ENCODE data around the gene GGT1. TPM values are rescaled to one million over a fixed set of nuclear protein-coding genes. Genes with fewer than 3 reads are reported as not detected.

GGT1 gene
- total and polyA plus RNA-seq, 2 experiments from 2014 or later, result 80.7 to 104 TPM

- peak overlapping the region; percentile 84 for H3K27ac ChIP-seq
- peaks cover 35% of the 10 kb centered on the region for H3K4me1 ChIP-seq (ENCODE audit: insufficient read depth)
- no peak for TF ChIP-seq EZH2phosphoT487 (IDR thresholded peaks at IDR 0.05; ENCODE audit: low read depth, severe bottlenecking, unreplicated experiment)
- TF ChIP-seq, protein P1, sequence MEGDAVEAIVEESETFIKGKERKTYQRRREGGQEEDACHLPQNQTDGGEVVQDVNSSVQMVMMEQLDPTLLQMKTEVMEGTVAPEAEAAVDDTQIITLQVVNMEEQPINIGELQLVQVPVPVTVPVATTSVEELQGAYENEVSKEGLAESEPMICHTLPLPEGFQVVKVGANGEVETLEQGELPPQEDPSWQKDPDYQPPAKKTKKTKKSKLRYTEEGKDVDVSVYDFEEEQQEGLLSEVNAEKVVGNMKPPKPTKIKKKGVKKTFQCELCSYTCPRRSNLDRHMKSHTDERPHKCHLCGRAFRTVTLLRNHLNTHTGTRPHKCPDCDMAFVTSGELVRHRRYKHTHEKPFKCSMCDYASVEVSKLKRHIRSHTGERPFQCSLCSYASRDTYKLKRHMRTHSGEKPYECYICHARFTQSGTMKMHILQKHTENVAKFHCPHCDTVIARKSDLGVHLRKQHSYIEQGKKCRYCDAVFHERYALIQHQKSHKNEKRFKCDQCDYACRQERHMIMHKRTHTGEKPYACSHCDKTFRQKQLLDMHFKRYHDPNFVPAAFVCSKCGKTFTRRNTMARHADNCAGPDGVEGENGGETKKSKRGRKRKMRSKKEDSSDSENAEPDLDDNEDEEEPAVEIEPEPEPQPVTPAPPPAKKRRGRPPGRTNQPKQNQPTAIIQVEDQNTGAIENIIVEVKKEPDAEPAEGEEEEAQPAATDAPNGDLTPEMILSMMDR (IDR thresholded peaks at IDR 0.05; ENCODE audit: poor library complexity), result no peak
- TF ChIP-seq EZH2 (IDR thresholded peaks at IDR 0.05; ENCODE audit: borderline replicate concordance), result no peak
- H3K4me2 ChIP-seq, result no peak overlapping the region
- no peak overlapping the region for H2AFZ ChIP-seq
- no peaks in the 10 kb centered on the region for H3K79me2 ChIP-seq
- no peak for DNase-seq (ENCODE audit: low spot score)
- H4K20me1 ChIP-seq (ENCODE audit: insufficient read depth, poor library complexity, severe bottlenecking), result no peaks in the 10 kb centered on the region
- WGBS (ENCODE audit: low lambda C conversion rate, missing lambda C conversion rate), result 46% methylated on average over 1 of the region's 1 CpG
- no peaks in the 10 kb centered on the region for H3K9me3 ChIP-seq (ENCODE audit: low read depth)
- H3K9me2 ChIP-seq (replicated peaks; ENCODE audit: insufficient read depth), result no peaks in the 10 kb centered on the region
- no peaks in the 10 kb centered on the region for H3K27me3 ChIP-seq
- H3K4me3 ChIP-seq, result no peak overlapping the region
- no peaks in the 10 kb centered on the region for H3K36me3 ChIP-seq (replicated peaks; ENCODE audit: insufficient read depth, low read depth)
Measured at GRCh38 chr22:24579258-24579601, 23.8 kb upstream of the GGT1 start.

DNA sequence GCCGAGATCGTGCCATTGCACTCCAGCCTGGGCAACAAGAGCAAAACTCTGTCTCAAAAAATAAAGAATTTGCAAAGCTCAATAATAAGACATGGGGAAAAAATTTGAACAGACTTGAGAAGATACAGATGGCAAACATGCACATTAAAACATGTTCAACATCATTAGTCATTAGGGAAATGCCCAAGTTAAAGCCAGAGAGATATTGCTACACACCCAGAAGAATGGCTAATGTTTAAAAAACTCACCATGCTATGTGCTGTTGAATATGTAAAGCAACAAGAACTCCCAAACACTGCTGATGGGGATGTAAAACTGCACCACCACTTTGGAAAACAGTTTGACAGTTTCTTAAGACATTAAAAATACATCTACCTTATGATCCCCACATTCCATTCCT is 22.7 kb upstream of the GGT1 start:
- no peak for DNase-seq (ENCODE audit: low spot score)
- Histone ChIP-seq H3K9me3 (ENCODE audit: low read depth) (no peaks in the 10 kb centered on the region), H3K36me3 (replicated peaks; ENCODE audit: insufficient read depth, low read depth) (no peaks in the 10 kb centered on the region), H3K9me2 (replicated peaks; ENCODE audit: insufficient read depth) (no peaks in the 10 kb centered on the region), H3K4me1 (ENCODE audit: insufficient read depth) (peaks cover 36% of the 10 kb centered on the region), H3K4me3 (no peak overlapping the region), H3K27me3 (no peaks in the 10 kb centered on the region), H3K27ac (peak overlapping the region; percentile 84), H4K20me1 (ENCODE audit: insufficient read depth, poor library complexity, severe bottlenecking) (no peaks in the 10 kb centered on the region), H2AFZ (no peak overlapping the region), H3K79me2 (no peaks in the 10 kb centered on the region), H3K4me2 (no peak overlapping the region)
- TF ChIP-seq EZH2 (IDR thresholded peaks at IDR 0.05; ENCODE audit: borderline replicate concordance) (no peak), EZH2phosphoT487 (IDR thresholded peaks at IDR 0.05; ENCODE audit: low read depth, severe bottlenecking, unreplicated experiment) (no peak)
- TF ChIP-seq, protein P1 (IDR thresholded peaks at IDR 0.05; ENCODE audit: poor library complexity), result no peak
- 79% methylated on average over 2 of the region's 2 CpGs for WGBS (ENCODE audit: low lambda C conversion rate, missing lambda C conversion rate)

GRCh38 chr22:24582056-24582814 is 20.8 kb upstream of the GGT1 start:
- DNase-seq (ENCODE audit: low spot score), result no peak

More at GRCh38 chr22:24582056-24582814, 20.8 kb upstream of the GGT1 start:
- Histone ChIP-seq H3K27ac (no peak overlapping the region), H3K36me3 (replicated peaks; ENCODE audit: insufficient read depth, low read depth) (no peaks in the 10 kb centered on the region), H3K4me2 (no peak overlapping the region), H3K9me3 (ENCODE audit: low read depth) (no peaks in the 10 kb centered on the region), H2AFZ (no peak overlapping the region), H3K4me3 (no peak overlapping the region), H4K20me1 (ENCODE audit: insufficient read depth, poor library complexity, severe bottlenecking) (no peaks in the 10 kb centered on the region), H3K9me2 (replicated peaks; ENCODE audit: insufficient read depth) (no peaks in the 10 kb centered on the region), H3K79me2 (no peaks in the 10 kb centered on the region), H3K4me1 (ENCODE audit: insufficient read depth) (peaks cover 36% of the 10 kb centered on the region), H3K27me3 (no peaks in the 10 kb centered on the region)
- WGBS (ENCODE audit: low lambda C conversion rate, missing lambda C conversion rate), result 97% methylated on average over 12 of the region's 12 CpGs
- no peak for TF ChIP-seq EZH2phosphoT487 (IDR thresholded peaks at IDR 0.05; ENCODE audit: low read depth, severe bottlenecking, unreplicated experiment)
- TF ChIP-seq, protein P1 (IDR thresholded peaks at IDR 0.05; ENCODE audit: poor library complexity), result no peak
- no peak for TF ChIP-seq EZH2 (IDR thresholded peaks at IDR 0.05; ENCODE audit: borderline replicate concordance)

Data from hepatocyte (in vitro differentiated cells).